Heart left ventricle (tissue), 13 donors: ENCODE data around the gene IPP.

Experiments used
- POLR2A ChIP-seq, 2 donors: fragments of 450-650 bp; IDR thresholded peaks; one replicate each; pipeline ENCODE4 v1.6.1; 2017; ENCODE audit warnings: antibody characterized with exemption in 2 of 2, mild to moderate bottlenecking in 2 of 2, moderate library complexity in 2 of 2
- TF ChIP-seq, protein P1 (sequence below), 12 donors: fragments of 200-600 bp; sonication (generic) in 4 of 12; IDR thresholded peaks; one replicate each; pipeline versions ENCODE4 v1.5.0 to v1.8.0; 2018 to 2022; ENCODE audit warnings: antibody characterized with exemption in 12 of 12, mild to moderate bottlenecking in 5 of 12
- donor health status: ischemic (EF 13 %, LVEDD 7.1; RV severe dilation, severe dysfunction).
- donor health status: DM: no; HTN: yes; CAD: no.
- donor health status: DM: no; HTN: no; CAD: no.
- donor health status: ischemic (EF 25% LVEDD 6.9; RV normal size, moderate dysfunction).
- donor health status: ischemic (EF 25% LVEDD 5.7; RV mildly dilated, moderate dysfunction).
- donor health status: ischemic (EF 35%, LVEDD 5.7; RV mildly dilated, moderate dysfunction).
- donor health status: nonischemic (EF 11% LVEDD 7.7; RV severe dilation, severe dysfunction).
- donor health status: DM: yes; HTN: yes; CAD: no.
- donor health status: PGD.
- donor health status: ischemic (EF 29% LVEDD 5.4; RV normal size, mild dysfunction).
- donor health status: nonischemic (EF 23%, LVEDD 6.1; RV moderate dilation, normal function).

DNA sequence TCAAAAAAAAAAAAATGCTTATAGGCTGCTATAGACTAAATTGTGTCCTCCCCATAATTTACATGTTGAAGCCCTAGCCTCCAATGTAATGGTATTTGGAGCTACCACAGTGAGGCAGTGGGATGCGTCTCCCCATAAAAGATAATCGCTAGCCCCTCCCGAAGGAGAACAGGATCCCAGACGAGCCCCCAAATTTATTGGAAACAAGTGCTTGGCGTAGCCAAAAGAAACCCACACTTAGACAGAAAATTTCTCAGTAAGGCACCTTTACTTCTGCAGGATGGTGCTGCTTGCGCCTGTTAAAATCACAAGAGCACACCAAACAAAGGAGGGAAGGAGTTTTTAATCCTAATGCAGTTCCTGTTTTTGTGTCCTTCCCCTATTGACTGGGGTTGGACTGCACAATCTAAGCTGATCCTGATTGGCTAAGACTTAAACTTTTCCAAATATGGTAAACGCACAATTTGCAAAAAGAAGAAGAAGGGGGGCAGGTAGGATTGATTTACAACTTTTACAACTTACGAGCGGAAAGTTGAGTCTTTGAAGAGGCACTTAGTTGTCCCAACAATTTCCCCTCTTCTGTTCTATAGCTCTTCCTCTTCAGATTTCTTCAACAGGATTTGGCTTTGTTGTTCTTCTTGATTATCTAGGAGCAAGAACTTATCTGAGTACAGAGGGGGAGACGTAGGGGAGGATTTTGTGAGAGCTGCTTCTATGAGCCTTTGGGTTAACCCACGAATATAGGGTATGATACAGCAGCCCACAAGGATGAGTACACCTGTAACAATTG, 3.0 kb upstream of the IPP start:
- TF ChIP-seq, protein P1, sequence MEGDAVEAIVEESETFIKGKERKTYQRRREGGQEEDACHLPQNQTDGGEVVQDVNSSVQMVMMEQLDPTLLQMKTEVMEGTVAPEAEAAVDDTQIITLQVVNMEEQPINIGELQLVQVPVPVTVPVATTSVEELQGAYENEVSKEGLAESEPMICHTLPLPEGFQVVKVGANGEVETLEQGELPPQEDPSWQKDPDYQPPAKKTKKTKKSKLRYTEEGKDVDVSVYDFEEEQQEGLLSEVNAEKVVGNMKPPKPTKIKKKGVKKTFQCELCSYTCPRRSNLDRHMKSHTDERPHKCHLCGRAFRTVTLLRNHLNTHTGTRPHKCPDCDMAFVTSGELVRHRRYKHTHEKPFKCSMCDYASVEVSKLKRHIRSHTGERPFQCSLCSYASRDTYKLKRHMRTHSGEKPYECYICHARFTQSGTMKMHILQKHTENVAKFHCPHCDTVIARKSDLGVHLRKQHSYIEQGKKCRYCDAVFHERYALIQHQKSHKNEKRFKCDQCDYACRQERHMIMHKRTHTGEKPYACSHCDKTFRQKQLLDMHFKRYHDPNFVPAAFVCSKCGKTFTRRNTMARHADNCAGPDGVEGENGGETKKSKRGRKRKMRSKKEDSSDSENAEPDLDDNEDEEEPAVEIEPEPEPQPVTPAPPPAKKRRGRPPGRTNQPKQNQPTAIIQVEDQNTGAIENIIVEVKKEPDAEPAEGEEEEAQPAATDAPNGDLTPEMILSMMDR (IDR thresholded peaks at IDR 0.05) = no peak
- no peak for TF ChIP-seq POLR2A (IDR thresholded peaks at IDR 0.05)
